Measurements from ENCODE around the gene RAMACL. TPM values are rescaled to one million over a fixed set of nuclear protein-coding genes. Genes with fewer than 3 reads are reported as not detected.

RAMACL gene
- total and polyA plus RNA-seq, 2 of the 13 experiments (the other 11 are each of a cell fraction or from before 2014, with no cell fraction given), result 0.09 to 0.29 TPM

DNA sequence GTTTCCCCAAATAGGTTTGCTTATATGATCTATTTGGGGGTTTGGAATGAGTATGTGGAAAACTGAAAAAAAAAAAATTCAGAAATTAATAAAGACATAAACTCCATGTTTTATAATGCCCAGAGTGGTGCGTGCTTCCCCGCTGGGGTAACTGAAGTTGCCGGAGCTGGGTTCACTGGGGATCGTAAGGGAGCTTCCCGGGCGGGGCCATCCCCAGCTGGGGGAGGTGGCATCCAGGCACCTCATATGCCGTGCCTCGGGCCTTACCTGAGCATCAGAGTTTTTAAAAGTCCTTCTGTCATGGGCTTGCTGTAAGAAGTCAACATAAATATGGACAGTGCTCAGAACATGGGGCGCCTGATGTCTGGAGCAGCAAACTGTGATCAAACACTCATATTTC, 17.9 kb upstream of the RAMACL start:
- H3K9me3 ChIP-seq (ENCODE audit: low read length), result no peaks in the 10 kb centered on the region
- ChIA-PET POLR2A (no interaction called here), CTCF (ENCODE audit: low intra/inter-chr PET ratio, low total read pairs) (no interaction called here)
- ATAC-seq (no peak), FAIRE-seq (no peak), DNase-seq (ENCODE audit: low spot score) (no peak)
- H3K9ac ChIP-seq (ENCODE audit: insufficient read depth, low read depth, low read length), result no peak overlapping the region
- H4K20me1 ChIP-seq (ENCODE audit: insufficient read depth, low read length), result no peaks in the 10 kb centered on the region
- H3K4me1 ChIP-seq (ENCODE audit: insufficient read depth, low read length), result no peaks in the 10 kb centered on the region
- H3K4me3 ChIP-seq (replicated peaks in 1 of 3; ENCODE audit: insufficient read depth in 1 of 3, low read depth in 2 of 3, low read length in 3 of 3), result no peak overlapping the region
- in situ Hi-C loops (cut with HindIII; ENCODE audit: extremely low pct_ligation_motif_present, low pct_unique_long_range_greater_than_20kb) (no loop called here), intact Hi-C loops (cut with micrococcal nuclease; ENCODE audit: unreplicated experiment) (no loop called here)
- H2AFZ ChIP-seq (ENCODE audit: low read length), result no peak overlapping the region
- no peaks in the 10 kb centered on the region for H3K79me2 ChIP-seq (ENCODE audit: insufficient read depth, low read length)
- no peak overlapping the region for H3K4me2 ChIP-seq (ENCODE audit: low read depth, low read length)
- no TSS peak for BruUV-seq (replicated peaks)
- no peaks in the 10 kb centered on the region for H3K36me3 ChIP-seq (replicated peaks in 1 of 2; ENCODE audit: control insufficient read depth in 1 of 2, insufficient read depth in 2 of 2, low read length in 2 of 2)
- peaks cover 0 to 41% of the 10 kb centered on the region in 2 experiments; a peak in 4 of 5 replicates for H3K27me3 ChIP-seq (ENCODE audit: control insufficient read depth in 1 of 2, insufficient read depth in 2 of 2, low read length in 2 of 2)
- 53% methylated on average over 9 of the region's 9 CpGs for WGBS (ENCODE audit: low lambda C conversion rate)
- H3K27ac ChIP-seq (ENCODE audit: extremely low read length, insufficient read depth, low read length), result no peak overlapping the region
- TF ChIP-seq RBM39 (IDR thresholded peaks at IDR 0.05; ENCODE audit: low read depth, low read length, poor library complexity, severe bottlenecking) (no peak), ZNF263 (CRISPR knock-in tag; IDR thresholded peaks at IDR 0.05) (no peak), ARID2 (CRISPR knock-in tag; IDR thresholded peaks at IDR 0.05; ENCODE audit: borderline replicate concordance) (no peak), ZNF543 (CRISPR knock-in tag; IDR thresholded peaks at IDR 0.05) (no peak), MBNL3 (CRISPR knock-in tag; conservative IDR thresholded peaks at IDR 0.05) (no peak), ZNF460 (CRISPR knock-in tag; IDR thresholded peaks at IDR 0.05; ENCODE audit: borderline replicate concordance) (no peak), RXRB (CRISPR knock-in tag; IDR thresholded peaks at IDR 0.05; ENCODE audit: borderline replicate concordance) (no peak)
- TF ChIP-seq, protein P1, sequence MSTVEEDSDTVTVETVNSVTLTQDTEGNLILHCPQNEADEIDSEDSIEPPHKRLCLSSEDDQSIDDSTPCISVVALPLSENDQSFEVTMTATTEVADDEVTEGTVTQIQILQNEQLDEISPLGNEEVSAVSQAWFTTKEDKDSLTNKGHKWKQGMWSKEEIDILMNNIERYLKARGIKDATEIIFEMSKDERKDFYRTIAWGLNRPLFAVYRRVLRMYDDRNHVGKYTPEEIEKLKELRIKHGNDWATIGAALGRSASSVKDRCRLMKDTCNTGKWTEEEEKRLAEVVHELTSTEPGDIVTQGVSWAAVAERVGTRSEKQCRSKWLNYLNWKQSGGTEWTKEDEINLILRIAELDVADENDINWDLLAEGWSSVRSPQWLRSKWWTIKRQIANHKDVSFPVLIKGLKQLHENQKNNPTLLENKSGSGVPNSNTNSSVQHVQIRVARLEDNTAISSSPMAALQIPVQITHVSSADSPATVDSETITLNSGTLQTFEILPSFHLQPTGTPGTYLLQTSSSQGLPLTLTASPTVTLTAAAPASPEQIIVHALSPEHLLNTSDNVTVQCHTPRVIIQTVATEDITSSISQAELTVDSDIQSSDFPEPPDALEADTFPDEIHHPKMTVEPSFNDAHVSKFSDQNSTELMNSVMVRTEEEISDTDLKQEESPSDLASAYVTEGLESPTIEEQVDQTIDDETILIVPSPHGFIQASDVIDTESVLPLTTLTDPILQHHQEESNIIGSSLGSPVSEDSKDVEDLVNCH (CRISPR knock-in tag; IDR thresholded peaks at IDR 0.05), result no peak
- TF ChIP-seq, protein P2, sequence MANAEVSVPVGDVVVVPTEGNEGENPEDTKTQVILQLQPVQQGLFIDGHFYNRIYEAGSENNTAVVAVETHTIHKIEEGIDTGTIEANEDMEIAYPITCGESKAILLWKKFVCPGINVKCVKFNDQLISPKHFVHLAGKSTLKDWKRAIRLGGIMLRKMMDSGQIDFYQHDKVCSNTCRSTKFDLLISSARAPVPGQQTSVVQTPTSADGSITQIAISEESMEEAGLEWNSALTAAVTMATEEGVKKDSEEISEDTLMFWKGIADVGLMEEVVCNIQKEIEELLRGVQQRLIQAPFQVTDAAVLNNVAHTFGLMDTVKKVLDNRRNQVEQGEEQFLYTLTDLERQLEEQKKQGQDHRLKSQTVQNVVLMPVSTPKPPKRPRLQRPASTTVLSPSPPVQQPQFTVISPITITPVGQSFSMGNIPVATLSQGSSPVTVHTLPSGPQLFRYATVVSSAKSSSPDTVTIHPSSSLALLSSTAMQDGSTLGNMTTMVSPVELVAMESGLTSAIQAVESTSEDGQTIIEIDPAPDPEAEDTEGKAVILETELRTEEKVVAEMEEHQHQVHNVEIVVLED (CRISPR knock-in tag; IDR thresholded peaks at IDR 0.05; ENCODE audit: borderline replicate concordance), result no peak
- TF ChIP-seq, protein P3, sequence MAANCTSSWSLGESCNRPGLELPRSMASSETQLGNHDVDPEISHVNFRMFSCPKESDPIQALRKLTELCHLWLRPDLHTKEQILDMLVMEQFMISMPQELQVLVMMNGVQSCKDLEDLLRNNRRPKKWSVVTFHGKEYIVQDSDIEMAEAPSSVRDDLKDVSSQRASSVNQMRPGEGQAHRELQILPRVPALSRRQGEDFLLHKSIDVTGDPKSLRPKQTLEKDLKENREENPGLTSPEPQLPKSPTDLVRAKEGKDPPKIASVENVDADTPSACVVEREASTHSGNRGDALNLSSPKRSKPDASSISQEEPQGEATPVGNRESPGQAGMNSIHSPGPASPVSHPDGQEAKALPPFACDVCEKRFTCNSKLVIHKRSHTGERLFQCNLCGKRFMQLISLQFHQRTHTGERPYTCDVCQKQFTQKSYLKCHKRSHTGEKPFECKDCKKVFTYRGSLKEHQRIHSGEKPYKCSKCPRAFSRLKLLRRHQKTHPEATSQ (CRISPR knock-in tag; IDR thresholded peaks at IDR 0.05; ENCODE audit: borderline replicate concordance), result no peak
- TF ChIP-seq, protein P4, sequence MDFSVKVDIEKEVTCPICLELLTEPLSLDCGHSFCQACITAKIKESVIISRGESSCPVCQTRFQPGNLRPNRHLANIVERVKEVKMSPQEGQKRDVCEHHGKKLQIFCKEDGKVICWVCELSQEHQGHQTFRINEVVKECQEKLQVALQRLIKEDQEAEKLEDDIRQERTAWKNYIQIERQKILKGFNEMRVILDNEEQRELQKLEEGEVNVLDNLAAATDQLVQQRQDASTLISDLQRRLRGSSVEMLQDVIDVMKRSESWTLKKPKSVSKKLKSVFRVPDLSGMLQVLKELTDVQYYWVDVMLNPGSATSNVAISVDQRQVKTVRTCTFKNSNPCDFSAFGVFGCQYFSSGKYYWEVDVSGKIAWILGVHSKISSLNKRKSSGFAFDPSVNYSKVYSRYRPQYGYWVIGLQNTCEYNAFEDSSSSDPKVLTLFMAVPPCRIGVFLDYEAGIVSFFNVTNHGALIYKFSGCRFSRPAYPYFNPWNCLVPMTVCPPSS (IDR thresholded peaks at IDR 0.05), result no peak

All from HepG2 (cell line).